ENCODE data around the gene MPZL1.
"Not testable (repeated sequence)": the region's sequence is repeated elsewhere in the genome, so short reads cannot be mapped to it uniquely, and the experiment has no call there.

DNA sequence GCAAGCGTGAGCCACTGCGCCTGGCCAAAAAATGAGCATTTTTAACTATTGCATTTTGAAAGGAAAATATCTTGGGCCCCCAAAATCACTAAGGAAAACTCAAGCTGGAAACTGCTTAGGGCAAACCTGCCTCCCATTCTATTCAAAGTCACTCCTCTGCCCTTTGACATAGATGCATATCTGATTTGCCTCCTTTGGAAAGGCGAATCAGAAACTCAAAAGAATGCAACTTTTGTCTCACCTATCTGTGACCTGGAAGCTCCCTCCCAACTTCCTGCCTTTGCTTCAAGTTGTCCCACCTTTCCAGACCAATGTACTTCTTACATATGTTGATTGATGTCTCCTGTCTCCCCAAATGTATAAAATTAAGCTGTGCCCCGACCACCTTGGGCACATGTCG, 108.9 kb downstream of the MPZL1 start:
- TF ChIP-seq, protein P1, sequence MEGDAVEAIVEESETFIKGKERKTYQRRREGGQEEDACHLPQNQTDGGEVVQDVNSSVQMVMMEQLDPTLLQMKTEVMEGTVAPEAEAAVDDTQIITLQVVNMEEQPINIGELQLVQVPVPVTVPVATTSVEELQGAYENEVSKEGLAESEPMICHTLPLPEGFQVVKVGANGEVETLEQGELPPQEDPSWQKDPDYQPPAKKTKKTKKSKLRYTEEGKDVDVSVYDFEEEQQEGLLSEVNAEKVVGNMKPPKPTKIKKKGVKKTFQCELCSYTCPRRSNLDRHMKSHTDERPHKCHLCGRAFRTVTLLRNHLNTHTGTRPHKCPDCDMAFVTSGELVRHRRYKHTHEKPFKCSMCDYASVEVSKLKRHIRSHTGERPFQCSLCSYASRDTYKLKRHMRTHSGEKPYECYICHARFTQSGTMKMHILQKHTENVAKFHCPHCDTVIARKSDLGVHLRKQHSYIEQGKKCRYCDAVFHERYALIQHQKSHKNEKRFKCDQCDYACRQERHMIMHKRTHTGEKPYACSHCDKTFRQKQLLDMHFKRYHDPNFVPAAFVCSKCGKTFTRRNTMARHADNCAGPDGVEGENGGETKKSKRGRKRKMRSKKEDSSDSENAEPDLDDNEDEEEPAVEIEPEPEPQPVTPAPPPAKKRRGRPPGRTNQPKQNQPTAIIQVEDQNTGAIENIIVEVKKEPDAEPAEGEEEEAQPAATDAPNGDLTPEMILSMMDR (conservative IDR thresholded peaks at IDR 0.05; ENCODE audit: low read length): not testable (repeated sequence)
- TF ChIP-seq EZH2phosphoT487 (IDR thresholded peaks at IDR 0.05; ENCODE audit: borderline replicate concordance, low read depth, low read length): not testable (repeated sequence)
